Body of pancreas (tissue), 4 donors: ENCODE results near the gene HNRNPAB. TPM values are rescaled to one million over a fixed set of nuclear protein-coding genes. Genes with fewer than 3 reads are reported as not detected.

Experiments used
- ATAC-seq: fragments of 150-250 bp; one replicate; pipeline ENCODE4 v1.9.1; 2016
- DNase-seq, 4 donors: peaks; one replicate each; pipeline ENCODE4 v3.0.0-alpha.2; 2019
- H3K27ac ChIP-seq, 4 donors: fragments of 200-600 bp; sonication (generic); 1 replicate in 3 of 4; 2 replicates in 1 of 4; pipeline versions ENCODE4 v1.5.1 to v1.6.1; 2016 to 2019; ENCODE audit warnings: mild to moderate bottlenecking in 1 of 4, mixed read lengths in 1 of 4, moderate library complexity in 1 of 4
- H3K27me3 ChIP-seq, 2 donors: fragments of 200-600 bp; sonication (generic); one replicate each; pipeline ENCODE4 v1.6.0; 2016; ENCODE audit warnings: mild to moderate bottlenecking in 1 of 2
- H3K36me3 ChIP-seq, 2 donors: fragments of 200-600 bp; sonication (generic); replicated peaks in 1 of 2; 2 replicates each; pipeline ENCODE4 v1.5.1; 2016; ENCODE audit warnings: low read depth in 2 of 2; ENCODE audit not compliant: insufficient read depth in 1 of 2
- H3K4me1 ChIP-seq: fragments of 200-600 bp; sonication (generic); one replicate; pipeline ENCODE4 v1.6.0; 2016
- H3K4me3 ChIP-seq, 2 donors: fragments of 200-600 bp; sonication (generic); 1 replicate in 1 of 2; 2 replicates in 1 of 2; pipeline ENCODE4 v1.5.1; 2016 to 2019
- H3K9me3 ChIP-seq, 3 donors: fragments of 200-600 bp; sonication (generic); 1 replicate in 2 of 3; 2 replicates in 1 of 3; pipeline ENCODE4 v1.5.1; 2016
- CTCF ChIP-seq, 7 experiments: fragments of 450-650 bp in 4 of 7; fragments of 200-600 bp in 3 of 7; sonication (generic) in 3 of 7; IDR thresholded peaks; one replicate each; pipeline ENCODE4 v1.5.1; 2016 to 2019; ENCODE audit warnings: antibody characterized with exemption in 7 of 7
- POLR2A ChIP-seq, 3 donors: fragments of 450-650 bp; IDR thresholded peaks; one replicate each; pipeline ENCODE4 v1.6.1; 2016; ENCODE audit warnings: antibody characterized with exemption in 3 of 3, mild to moderate bottlenecking in 2 of 3
- WGBS, 2 donors: methylation state at CpG; one replicate each; pipeline ENCODE4 v1.1.5; 2017; 5-methylcytosine and 5-hydroxymethylcytosine counted together
- intact Hi-C: fragments of 100-400 bp; cut with DNase I; formaldehyde crosslinking; loops from one replicate; pipeline ENCODE4 v1.15.1; 2023
- total RNA-seq, 2 donors: library from RNA; depleted of rRNA; stranded (reverse); fragments of >200 nt; gene quantifications; one replicate each; pipeline ENCODE4 v1.1.0, GENCODE V29; 2016

The HNRNPAB gene
- total RNA-seq, 2 donors from 2014 or later, result 42.0 to 73.8 TPM

GRCh38 chr5:178198706-178199105 lies 5.6 kb upstream of the HNRNPAB start:
- no peaks in the 10 kb centered on the region for H3K4me1 ChIP-seq
- WGBS, 2 donors, result 75 to 85% methylated on average over 11 of the region's 11 CpGs

GRCh38 chr5:178199581-178200434 lies 4.5 kb upstream of the HNRNPAB start:
- intact Hi-C loops, result loop anchor here (10.0 kb wide), 1 partner anchor 75 kb away; no protein-coding TSS in a partner anchor
- WGBS, 2 donors, result 77 to 78% methylated on average over 12 of the region's 12 CpGs
- no peaks in the 10 kb centered on the region for H3K27me3 ChIP-seq
- TF ChIP-seq POLR2A (IDR thresholded peaks at IDR 0.05) (no peak), CTCF (IDR thresholded peaks at IDR 0.05) (no peak)
- H3K27ac ChIP-seq, result no peak overlapping the region
- no peaks in the 10 kb centered on the region for H3K36me3 ChIP-seq
- no peak for ATAC-seq
- H3K4me3 ChIP-seq, result no peak overlapping the region
- DNase-seq, result no peak
- no peaks in the 10 kb centered on the region for H3K4me1 ChIP-seq
- no peaks in the 10 kb centered on the region for H3K9me3 ChIP-seq

More at GRCh38 chr5:178198706-178199105, 5.6 kb upstream of the HNRNPAB start:
- H3K4me3 ChIP-seq, result no peak overlapping the region
- no peaks in the 10 kb centered on the region for H3K9me3 ChIP-seq
- no peaks in the 10 kb centered on the region for H3K27me3 ChIP-seq
- ATAC-seq (no peak), DNase-seq (no peak)
- TF ChIP-seq CTCF (IDR thresholded peaks at IDR 0.05), result no peak
- no peak for TF ChIP-seq POLR2A (IDR thresholded peaks at IDR 0.05)
- no peak overlapping the region for H3K27ac ChIP-seq
- intact Hi-C loops, result no loop called here
- no peaks in the 10 kb centered on the region for H3K36me3 ChIP-seq

- TF ChIP-seq POLR2A (IDR thresholded peaks at IDR 0.05) (no peak), CTCF (IDR thresholded peaks at IDR 0.05) (no peak)
- H3K4me1 ChIP-seq, result peaks cover 10% of the 10 kb centered on the region
- no peak overlapping the region for H3K4me3 ChIP-seq
- no peaks in the 10 kb centered on the region for H3K27me3 ChIP-seq
- ATAC-seq (no peak), DNase-seq (no peak)
- no peak overlapping the region for H3K27ac ChIP-seq
- no peaks in the 10 kb centered on the region for H3K36me3 ChIP-seq
- 83 to 85% methylated on average over 11 to 14 of the region's 14 CpGs for WGBS, 2 donors
- intact Hi-C loops, result loop anchor here (10.0 kb wide), 1 partner anchor 77 kb away; no protein-coding TSS in a partner anchor
- H3K9me3 ChIP-seq, result no peaks in the 10 kb centered on the region
Measured at GRCh38 chr5:178201221-178201926, 3.0 kb upstream of the HNRNPAB start.

- Histone ChIP-seq H3K4me3 (no peak overlapping the region), H3K4me1 (peaks cover 15% of the 10 kb centered on the region), H3K27me3 (no peaks in the 10 kb centered on the region), H3K9me3 (no peaks in the 10 kb centered on the region), H3K36me3 (no peaks in the 10 kb centered on the region), H3K27ac (no peak overlapping the region)
- no peak for DNase-seq
- TF ChIP-seq CTCF (IDR thresholded peaks at IDR 0.05), result no peak
- no peak for TF ChIP-seq POLR2A (IDR thresholded peaks at IDR 0.05)
- WGBS, 2 donors, result 22 to 46% methylated on average over 2 of the region's 2 CpGs
- intact Hi-C loops, result loop anchor here (10.0 kb wide), 1 partner anchor 77 kb away; no protein-coding TSS in a partner anchor
- no peak for ATAC-seq
Measured at GRCh38 chr5:178201927-178202235, 2.5 kb upstream of the HNRNPAB start.
